NCI-H510A treated with DMSO at 0.1 percent for 48 hours (cell line): ENCODE data around the gene HPCAL4.

Experiments
- DNase-seq: peaks from one replicate; lab custom pipeline; 2025; lab: John Stamatoyannopoulos, UW

The HPCAL4 gene

DNA sequence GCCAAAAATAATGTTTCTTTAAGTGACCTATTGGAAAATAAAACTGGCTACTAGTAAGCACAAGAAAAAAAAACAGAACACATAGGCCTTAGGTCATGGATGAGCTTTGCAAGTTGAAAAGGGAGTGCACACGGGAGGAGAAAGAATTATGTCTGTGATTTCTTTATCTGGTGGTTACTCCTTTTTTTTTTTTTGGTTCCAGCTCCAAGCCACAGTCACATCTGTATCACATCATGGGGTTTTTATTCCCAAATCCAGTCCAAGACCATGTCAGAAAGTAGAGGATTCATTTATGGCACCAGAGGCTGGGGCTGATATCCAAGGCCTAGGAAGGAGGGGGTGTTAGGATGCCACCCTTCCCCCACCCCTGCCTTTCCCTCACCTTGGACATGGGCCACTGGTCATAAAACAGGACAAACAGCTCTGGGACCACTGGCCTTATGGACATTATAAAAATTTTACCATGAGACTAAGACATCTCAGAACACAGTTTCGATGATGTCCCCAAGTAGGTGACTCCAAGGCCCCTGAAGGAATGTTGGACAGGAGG lies 41.5 kb downstream of the HPCAL4 start:
- DNase-seq = no peak

DNA sequence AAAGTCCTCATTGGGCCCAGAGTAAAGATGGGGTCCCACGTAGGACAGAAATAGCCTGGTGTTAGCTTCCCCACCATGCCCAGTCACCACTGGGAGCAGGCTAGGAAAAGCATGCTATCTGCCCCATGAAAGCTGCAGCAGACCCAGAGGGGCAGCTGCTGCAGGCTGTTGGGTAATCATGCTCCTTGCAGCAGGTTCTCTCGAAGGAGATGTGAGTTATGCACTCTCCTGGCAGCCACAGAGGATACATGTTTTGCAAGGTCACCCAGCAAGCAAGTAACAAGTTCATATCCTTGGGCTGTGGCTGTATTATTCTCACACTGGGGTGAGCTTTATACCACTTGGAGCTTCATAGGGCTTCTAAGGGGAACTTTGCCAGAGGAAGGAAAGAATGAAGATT lies 42.7 kb downstream of the HPCAL4 start:
- DNase-seq = no peak

DNA sequence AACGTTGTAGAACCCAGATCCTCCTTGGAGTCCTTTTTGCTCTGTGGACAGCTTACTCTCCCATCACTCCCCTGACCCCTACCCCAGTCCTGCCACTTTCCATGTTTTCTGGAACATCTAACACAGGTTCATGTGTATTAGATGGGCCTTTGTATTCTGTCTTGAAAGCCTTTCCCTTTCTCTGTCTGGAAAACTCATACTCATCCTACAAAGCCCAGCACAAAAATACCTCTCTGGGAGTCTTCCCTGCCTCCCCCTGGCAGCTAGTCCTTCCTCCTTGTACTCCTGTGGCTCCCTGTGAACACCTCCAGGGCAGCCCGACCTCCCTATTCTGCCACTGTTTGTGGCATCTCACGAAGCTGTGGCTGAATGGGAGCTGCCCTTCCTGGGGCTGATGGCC lies 44.0 kb downstream of the HPCAL4 start:
- no peak for DNase-seq

DNA sequence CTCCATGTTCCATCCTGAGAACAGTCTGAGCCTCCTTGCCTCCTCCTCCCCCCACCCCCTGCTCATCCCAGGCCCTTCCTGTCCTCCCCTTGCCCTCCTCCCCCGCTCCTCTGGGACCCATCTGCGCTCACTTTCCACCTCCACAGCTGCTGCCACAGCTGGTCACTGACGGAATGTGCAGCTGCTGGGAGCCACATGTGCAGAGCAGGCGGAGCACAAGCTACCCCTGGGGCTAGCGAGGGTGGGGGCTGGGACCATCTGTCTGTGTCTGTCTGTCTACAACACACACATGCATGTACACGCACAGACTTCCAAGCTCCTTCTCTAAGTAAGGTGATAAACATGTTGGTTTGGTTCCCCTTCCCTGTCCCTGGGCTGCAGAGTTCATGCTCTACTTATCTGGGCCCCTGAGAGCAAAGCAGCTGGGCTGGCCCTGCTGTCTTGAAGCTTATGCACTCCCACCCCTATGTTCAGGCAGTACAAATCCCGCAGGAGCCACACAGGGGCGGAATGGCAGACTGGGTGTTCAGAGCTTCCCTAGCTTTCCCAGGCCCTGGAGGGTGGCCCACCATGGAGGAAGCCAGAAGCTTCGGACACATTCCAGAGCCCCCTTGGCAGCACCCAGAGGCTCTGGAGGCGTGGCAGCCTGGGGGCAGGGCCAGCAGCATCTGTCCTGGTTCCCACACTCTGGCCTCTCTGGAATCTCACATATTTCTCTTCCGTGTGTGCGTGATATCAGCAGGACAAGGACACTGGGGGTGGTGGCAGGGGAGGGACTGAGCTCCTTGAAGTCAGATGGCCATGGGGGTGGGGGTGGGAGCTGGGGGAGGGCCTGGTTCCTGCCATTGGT lies 44.8 kb downstream of the HPCAL4 start:
- DNase-seq = no peak

DNA sequence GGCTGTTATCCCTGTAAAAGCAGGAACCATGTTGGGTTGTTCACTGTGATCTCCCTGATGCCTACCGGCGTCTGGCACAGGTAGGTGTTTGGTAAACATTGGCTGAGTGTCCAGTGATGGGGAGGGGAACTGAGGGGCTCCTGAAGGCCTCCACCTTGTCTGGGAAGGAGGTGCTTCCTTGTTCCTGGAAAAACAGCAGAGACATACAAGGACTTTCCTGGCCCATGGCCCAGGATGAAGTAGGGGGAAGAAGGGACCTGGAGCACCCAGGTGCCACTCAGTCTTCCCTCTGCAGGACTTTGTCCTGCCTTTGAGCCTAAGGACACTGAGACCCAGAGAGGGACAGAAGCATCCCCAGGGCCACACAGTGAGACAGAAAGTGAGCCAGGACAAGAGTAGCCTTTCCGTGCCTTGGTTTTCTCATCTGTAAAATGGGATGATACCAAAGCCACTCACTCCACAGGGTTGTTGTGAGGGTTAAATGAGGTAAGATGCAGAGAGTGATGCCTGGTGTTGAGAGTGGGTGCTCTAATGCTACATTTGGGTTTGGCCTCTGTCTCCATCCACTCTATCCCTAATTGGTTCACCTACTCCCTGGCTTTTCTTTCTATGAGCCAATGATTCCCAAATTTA lies 45.7 kb downstream of the HPCAL4 start:
- no peak for DNase-seq

DNA sequence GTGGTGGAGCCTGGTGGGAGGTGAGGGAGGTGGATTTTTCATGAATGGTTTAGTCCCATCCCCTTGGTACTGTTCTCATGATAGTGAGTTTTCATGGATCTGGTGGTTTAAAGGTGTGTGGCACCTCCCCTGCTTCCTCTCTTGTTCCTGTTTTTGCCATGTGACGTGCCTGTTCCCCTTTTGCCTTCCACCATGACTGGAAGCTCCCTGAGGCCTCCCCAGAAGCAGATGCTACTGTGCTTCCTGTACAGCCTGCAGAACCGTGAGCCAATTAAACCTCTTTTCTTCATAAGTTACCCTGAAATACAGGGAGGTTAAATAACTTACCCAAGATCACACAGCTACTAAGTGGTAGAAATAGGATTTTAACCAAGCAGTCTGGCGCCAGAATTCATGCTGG lies 47.5 kb downstream of the HPCAL4 start:
- no peak for DNase-seq

DNA sequence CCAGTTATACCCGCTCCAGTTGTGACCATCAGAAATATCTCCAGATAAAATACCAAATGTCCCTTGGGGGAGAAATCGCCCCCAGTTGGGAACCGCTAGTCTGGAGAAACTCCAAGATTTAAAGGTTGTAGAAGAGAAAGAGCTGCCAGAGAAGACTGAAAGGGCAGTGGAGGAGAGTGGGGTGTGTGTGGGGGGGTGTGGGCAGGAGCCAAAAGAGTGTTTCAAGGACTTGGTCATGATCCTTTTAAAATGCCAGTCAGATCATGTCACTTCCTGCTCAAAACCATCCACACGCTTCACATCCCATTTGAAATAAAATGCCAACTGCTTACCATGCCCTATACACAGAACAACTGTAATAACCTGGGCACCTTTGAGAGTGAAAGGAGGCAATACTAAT lies 48.4 kb downstream of the HPCAL4 start:
- no peak for DNase-seq

DNA sequence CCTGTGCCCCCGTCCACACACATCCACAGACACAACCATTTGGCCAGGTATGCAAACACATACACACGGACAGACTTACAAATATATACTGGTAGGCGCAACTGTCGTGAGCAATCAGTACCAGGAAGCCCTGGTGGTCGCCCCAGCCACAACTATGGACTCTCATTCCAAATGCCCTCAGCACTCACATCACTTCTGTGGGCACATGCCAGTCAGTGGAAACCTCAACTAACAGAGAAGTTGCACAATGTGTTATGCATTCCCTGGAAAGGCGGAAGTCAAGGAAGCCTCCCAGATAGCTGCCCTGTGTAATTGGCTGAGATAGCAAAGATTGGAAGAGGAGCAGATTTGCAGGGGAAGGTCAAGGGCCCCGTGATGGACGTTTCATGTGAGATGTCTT lies 50.4 kb downstream of the HPCAL4 start:
- DNase-seq = no peak

DNA sequence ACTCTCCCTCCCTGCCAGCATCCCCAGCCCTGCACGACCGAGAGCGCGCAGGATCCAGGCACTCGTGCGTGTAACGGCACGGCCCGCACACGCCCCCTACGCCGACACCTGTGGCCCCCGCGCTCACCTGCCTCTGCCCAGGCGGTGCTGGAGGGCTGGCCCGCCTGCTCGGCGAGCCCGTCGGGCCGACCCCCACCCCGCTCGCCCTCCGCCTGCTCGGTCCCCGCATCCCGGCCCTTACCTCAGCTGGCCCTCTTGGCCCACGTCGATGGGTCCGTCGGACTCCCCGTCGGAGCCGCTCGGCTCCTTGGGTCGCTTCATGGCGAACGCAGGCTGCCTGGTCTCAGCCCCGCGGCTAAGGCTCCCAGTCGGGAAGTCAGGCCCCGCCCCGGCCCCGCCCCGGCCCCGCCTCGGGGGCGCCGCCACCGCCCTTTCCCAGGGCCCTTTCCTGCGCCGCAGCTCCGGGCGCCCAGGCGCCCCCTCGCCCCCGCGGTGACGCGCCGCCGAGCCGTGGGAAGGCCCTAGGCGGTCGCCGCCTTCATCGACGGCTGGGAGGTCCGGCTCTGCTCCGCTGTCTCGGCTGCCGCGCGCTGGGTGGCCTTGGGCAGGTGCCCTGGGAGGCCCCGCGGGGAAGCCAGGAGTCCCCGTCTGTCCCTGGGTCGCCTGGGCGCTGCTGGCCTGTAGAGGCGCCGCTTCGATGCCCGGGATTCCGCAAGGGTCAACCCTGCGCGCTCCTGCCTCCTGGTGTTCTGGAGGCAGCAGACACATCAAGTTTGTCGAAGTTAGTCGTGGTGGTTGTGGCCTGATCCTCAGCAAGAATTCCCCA lies 51.7 kb downstream of the HPCAL4 start, which contains the start of gene HEYL:
TSS of gene HEYL (minus strand) at position 339 of the 826 bp plus-strand sequence. CDS start at position 321, 18 bp downstream.
- DNase-seq = peak; percentile 100

DNA sequence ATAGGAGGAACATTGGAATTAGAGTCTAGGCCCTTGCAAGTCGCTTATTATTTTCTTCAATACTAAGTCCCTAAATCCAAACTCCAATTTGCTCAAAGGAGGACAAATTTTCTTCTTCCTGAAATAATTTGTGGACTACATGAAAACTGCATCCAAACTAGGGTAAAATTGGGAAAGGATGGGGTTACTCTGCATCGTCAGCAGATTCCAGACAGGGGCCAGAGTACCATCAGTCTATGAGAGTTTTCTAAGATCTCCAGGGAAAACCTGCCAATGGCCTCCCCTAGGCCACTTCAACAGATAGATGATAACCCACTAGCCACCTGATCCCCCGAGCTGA lies 52.3 kb downstream of the HPCAL4 start:
- DNase-seq = no peak

DNA sequence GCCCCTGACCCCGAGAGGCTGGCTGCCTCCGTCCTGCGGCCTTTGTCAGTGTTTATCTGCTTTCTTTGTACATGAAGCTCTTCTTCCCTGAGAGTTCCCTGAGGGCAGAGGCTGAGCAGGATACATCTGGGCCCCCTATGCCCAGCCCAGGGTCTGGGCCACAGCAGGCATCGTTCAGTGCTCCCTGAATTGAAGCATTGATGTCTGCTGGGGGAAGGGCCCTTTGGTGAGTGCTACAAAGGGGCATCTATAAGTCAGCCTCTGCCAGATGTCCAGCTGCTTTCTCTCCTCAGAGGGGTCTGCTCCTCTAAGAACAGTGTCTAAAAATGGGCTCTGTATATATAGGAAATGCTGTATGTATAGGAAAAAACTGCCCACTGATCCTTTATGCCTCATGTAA lies 53.9 kb downstream of the HPCAL4 start:
- no peak for DNase-seq

DNA sequence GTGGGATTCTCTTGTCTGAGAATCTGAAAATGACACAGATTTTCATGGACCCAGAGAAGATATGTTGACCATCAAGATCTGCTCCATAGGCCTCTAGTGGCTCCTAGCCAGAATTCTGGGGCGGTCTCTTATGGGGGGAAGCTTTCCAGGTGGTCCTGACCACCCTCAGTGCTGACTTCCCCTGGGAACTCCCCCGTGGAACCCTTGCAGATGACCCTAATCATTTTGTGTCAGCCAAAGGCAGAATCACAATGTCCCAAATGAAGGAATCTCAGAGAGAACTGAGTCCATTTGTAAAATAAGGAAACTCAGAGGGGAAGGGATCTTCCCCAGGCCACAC lies 55.4 kb downstream of the HPCAL4 start:
- no peak for DNase-seq

DNA sequence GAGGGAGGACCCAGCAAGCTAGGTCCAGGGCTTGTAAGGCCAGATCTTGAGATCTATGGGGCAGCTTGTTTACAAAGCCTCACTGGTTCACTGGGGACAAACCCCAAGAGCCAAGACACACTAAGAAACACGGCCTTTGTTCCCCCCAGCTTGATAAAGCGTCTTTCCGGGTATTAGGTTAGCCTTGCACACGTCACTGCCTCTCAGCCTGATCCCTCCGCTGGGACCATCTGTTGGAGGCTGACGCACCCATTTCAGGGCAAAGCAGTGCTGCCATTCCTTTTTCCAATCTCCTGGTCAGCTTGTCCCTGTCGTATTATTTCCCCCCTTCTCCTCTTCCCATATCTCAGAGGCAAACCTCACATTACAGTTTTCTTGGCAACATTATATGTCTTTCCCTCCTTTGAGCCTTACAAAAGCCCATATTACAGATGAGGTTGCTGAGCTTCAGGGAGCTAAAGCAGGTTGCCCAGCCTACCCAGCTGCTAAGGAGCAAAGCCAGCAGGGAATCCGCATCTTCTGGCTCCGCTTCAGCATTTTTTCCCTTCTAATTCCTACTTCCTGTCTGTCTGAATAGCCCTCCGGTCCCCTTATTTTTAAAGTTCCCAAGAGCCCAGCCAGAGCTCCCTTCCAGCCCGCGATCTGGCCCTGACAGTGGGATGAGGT lies 55.9 kb downstream of the HPCAL4 start:
- DNase-seq = no peak

DNA sequence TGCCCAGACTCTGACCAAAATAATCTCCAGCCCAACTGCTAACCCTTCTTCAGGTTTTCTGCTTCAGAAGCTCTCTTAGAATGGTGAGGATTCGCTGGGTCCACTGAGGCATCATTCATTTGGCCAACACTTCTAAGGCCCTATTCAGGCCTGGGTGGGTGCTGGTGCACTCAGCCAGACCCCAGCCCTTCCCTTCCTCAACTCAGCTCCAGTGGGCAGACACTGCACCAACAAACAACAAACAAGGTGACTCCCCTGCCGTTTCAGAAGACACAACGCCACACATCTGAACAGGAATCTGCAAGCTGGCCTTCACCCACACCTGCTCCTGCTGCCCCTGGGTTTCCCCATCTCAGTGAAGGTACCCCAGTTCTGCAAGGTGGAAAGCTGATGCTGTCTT lies 57.8 kb downstream of the HPCAL4 start:
- DNase-seq = no peak

DNA sequence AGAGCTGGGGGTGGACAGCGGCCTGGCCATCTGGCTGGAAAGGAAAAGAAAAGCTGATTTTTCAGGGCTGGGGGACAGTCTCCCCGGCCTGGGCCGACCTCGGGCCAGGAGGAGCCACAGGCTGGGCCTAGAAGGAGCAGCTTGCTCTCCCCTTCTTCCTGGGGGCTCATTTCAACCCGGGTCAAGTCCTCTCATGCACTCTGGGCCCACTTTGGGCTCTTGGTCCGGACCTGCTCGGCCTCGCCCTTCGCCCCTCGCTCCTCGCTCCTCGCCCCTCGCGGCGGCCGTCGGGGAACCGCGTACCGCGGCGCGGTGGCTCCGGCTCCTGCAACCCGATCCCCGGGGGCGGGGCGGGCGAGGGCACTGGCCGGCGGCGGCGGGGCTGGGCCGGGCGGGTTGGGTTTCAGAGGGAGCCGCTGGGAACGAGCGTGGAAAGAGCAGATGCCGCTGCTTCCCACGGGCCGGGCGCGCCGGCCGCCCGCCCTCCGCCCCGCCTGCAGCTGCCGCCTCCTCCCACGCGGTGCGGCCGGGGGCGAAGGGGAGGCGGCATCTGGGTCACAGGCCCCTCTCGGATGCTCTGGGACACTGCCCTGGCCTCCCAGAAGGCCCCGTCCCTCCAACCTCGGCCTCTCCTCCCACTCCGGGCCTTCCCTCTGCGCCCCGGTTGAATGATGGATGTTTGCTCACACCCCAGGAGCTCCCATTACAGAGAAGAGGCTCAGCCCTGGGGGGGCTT lies 58.4 kb downstream of the HPCAL4 start:
- peak; percentile 99 for DNase-seq

DNA sequence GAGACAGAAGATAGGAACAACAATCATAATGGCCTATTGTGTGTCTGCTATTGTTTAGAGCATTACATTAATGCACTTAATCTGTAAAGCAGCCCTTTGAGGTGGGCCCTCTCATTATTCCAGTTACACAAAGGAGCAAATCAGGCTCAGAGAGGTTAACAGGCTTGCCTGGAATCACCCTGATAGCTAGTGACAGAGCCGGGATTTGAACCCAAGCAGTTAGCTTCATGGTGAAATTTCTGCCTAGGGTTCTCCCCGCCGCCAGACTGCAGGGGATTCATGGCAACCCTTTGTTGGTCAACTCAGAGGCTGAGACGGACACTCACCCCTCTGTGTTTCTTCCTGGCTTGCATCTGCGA lies 58.9 kb downstream of the HPCAL4 start:
- DNase-seq = no peak

DNA sequence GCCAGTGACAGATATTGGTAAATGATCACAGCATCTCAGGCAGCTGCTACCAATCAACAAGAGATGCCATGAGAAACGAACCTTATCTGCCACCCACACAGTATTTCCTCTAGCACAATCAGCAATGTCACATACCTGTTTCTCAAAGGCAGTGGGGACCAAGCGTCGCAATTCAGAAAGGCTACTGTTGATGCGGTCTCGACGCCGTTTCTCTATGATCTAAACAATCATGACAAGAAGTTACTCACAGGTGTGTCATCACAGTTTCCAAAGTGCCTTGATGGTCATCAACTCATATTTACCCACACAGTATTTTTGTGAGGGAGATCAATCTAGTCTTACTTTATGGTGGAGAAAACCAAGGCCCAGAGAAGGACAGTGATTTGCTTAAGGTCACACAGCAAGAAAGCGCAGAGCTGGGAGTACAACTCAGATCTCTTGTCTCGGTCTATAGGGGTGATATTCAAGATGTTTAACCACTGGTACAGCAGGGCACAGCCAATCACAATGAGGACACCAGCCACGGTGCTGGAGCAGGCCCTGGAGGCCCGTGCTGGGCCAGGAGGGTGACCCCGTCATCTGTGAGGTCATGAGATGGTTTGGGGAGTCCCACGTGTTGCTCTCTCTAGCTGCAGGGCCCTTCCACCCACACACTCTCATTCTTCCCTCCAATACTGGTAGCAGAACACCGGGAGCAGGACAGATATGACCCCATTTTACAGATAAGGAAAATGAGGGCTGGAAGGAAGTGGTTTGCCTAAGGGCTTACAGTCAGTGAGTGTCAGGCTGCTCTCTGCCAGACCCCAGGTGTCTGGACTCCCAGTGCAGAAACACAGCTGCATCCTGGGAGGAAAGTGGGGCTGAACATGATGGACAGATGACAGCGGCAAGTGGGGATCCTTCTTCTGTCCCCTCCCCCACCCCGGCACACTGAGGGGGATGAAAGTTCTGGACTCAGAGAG lies 59.6 kb downstream of the HPCAL4 start:
- no peak for DNase-seq

DNA sequence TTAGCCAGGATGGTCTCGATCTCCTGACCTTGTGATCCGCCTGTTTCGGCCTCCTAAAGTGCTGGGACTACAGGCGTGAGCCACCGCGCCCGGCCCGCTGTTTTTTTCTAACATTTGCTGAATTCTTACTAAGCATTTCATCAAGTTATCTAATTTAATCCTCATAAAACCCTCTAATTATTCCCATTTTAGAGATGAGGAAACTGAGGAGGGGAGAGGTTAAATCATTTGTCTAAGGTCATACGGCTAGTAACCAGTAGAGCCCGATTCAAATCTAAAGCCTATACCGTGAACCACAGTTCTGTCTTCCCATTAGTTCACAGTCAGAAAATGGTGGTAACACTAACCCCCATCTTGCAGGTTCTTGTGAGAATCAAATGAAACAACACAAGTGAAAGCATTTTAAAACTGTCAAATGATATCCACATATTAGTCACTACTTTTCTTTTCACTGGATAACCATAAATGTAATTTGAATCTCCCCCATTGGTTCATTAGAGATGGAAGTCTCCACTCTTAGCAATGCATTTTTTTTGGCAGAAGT lies 62.4 kb downstream of the HPCAL4 start:
- DNase-seq = no peak
